HepG2 (cell line): ENCODE results near the gene UQCRC2. TPM values are rescaled to one million over a fixed set of nuclear protein-coding genes. Genes with fewer than 3 reads are reported as not detected.
A peak's percentile ranks its signal among the peaks of the same experiment; 100 is the strongest.

Experiments used
- ADNP ChIP-seq: sonication (generic); formaldehyde crosslinking; IDR thresholded peaks from 2 replicates; pipeline ENCODE4 v1.4.0; 2020; ENCODE audit warnings: missing genetic modification reagents
- ARNTL ChIP-seq: sonication (generic); formaldehyde crosslinking; IDR thresholded peaks from 2 replicates; pipeline ENCODE4 v1.4.0; 2020; ENCODE audit warnings: mild to moderate bottlenecking, missing genetic modification reagents
- ASH2L ChIP-seq: fragments of 300-600, 200-600 bp; sonication (generic); IDR thresholded peaks from 2 replicates; pipeline ENCODE4 v1.7.0; 2017; ENCODE audit warnings: low read depth, mild to moderate bottlenecking, moderate library complexity, mixed read lengths, low read length; ENCODE audit not compliant: insufficient read length
- CBFB ChIP-seq: sonication (generic); formaldehyde crosslinking; IDR thresholded peaks from 2 replicates; pipeline ENCODE4 v1.4.0; 2020; ENCODE audit warnings: missing genetic modification reagents
- CHD4 ChIP-seq: fragments of 200-600 bp; sonication (generic); IDR thresholded peaks from 2 replicates; pipeline ENCODE4 v1.7.0; 2017; ENCODE audit warnings: mild to moderate bottlenecking, low read length, borderline replicate concordance
- CREM ChIP-seq, 2 experiments: sonication (generic) in 1 of 2; formaldehyde crosslinking in 1 of 2; IDR thresholded peaks; 2 replicates each; pipeline versions ENCODE4 v1.4.0 to v1.6.1; 2016 to 2020; ENCODE audit warnings: antibody characterized with exemption in 1 of 2, mild to moderate bottlenecking in 1 of 2, missing genetic modification reagents in 1 of 2
- DNMT3B ChIP-seq: conservative IDR thresholded peaks from 2 replicates; pipeline ENCODE4 v1.6.1; 2016; ENCODE audit warnings: missing biosample characterization, control low read depth
- ELF4 ChIP-seq: sonication (generic); formaldehyde crosslinking; IDR thresholded peaks from 2 replicates; pipeline ENCODE4 v1.5.0; 2020; ENCODE audit warnings: missing genetic modification reagents, mild to moderate bottlenecking, moderate library complexity, borderline replicate concordance
- ERF ChIP-seq: IDR thresholded peaks from 2 replicates; pipeline ENCODE4 v1.6.1; 2018; ENCODE audit warnings: missing biosample characterization, missing genetic modification reagents
- FOXA1 ChIP-seq, 2 experiments: fragments of 450-650 bp in 1 of 2; sonication (generic) in 1 of 2; formaldehyde crosslinking in 1 of 2; IDR thresholded peaks; 2 replicates each; pipeline versions ENCODE4 v1.4.0 to v1.6.1; 2016 to 2020; ENCODE audit warnings: missing genetic modification reagents in 1 of 2
- FOXA3 ChIP-seq: IDR thresholded peaks from 2 replicates; pipeline ENCODE4 v1.6.1; 2016; ENCODE audit warnings: missing genetic modification reagents, missing compliant biosample characterization
- FOXK2 ChIP-seq: fragments of 450-650 bp; IDR thresholded peaks from 2 replicates; pipeline ENCODE4 v1.6.1; 2016
- GATA4 ChIP-seq: sonication (generic); IDR thresholded peaks from 2 replicates; pipeline ENCODE4 v1.6.1; 2016; ENCODE audit warnings: antibody characterized with exemption, low read depth, borderline replicate concordance
- HDAC2 ChIP-seq: sonication (generic); formaldehyde crosslinking; IDR thresholded peaks from 2 replicates; pipeline ENCODE4 v1.4.0; 2020; ENCODE audit warnings: missing genetic modification reagents
- HNF4A ChIP-seq: sonication (generic); formaldehyde crosslinking; IDR thresholded peaks from 2 replicates; pipeline ENCODE4 v1.4.0; 2020; ENCODE audit warnings: missing genetic modification reagents
- HOXD1 ChIP-seq: sonication (generic); formaldehyde crosslinking; IDR thresholded peaks from 2 replicates; pipeline ENCODE4 v1.5.0; 2020; ENCODE audit warnings: missing genetic modification reagents
- KDM3A ChIP-seq: IDR thresholded peaks from 2 replicates; pipeline ENCODE4 v1.6.1; 2018; ENCODE audit warnings: low read depth, missing compliant biosample characterization
- MED13 ChIP-seq: sonication (generic); formaldehyde crosslinking; IDR thresholded peaks from 2 replicates; pipeline ENCODE4 v1.5.0; 2020; ENCODE audit warnings: missing genetic modification reagents
- MTF2 ChIP-seq: sonication (generic); formaldehyde crosslinking; IDR thresholded peaks from 2 replicates; pipeline ENCODE4 v1.5.0; 2020; ENCODE audit warnings: missing genetic modification reagents, borderline replicate concordance
- MYNN ChIP-seq: sonication (generic); formaldehyde crosslinking; IDR thresholded peaks from 2 replicates; pipeline ENCODE4 v1.4.0; 2020; ENCODE audit warnings: mild to moderate bottlenecking, low read depth, missing genetic modification reagents
- NFIB ChIP-seq: sonication (generic); formaldehyde crosslinking; IDR thresholded peaks from 2 replicates; pipeline ENCODE4 v1.9.0; 2021; ENCODE audit warnings: missing genetic modification reagents, mild to moderate bottlenecking, borderline replicate concordance
- NFKB2 ChIP-seq: sonication (generic); formaldehyde crosslinking; IDR thresholded peaks from 2 replicates; pipeline ENCODE4 v1.4.0; 2020; ENCODE audit warnings: missing genetic modification reagents, borderline replicate concordance
- NFYC ChIP-seq: IDR thresholded peaks from 2 replicates; pipeline ENCODE4 v1.6.1; 2016; ENCODE audit warnings: missing genetic modification reagents, missing compliant biosample characterization
- NR2C2 ChIP-seq: sonication (generic); formaldehyde crosslinking; IDR thresholded peaks from 2 replicates; pipeline ENCODE4 v1.4.0; 2020; ENCODE audit warnings: missing genetic modification reagents, mild to moderate bottlenecking, moderate library complexity, borderline replicate concordance
- NR2F1 ChIP-seq, 2 experiments: fragments of 450-650 bp in 1 of 2; formaldehyde crosslinking in 1 of 2; IDR thresholded peaks; 2 replicates each; pipeline versions ENCODE4 v1.5.0 to v1.6.1; 2016 to 2020; ENCODE audit warnings: mild to moderate bottlenecking in 1 of 2, missing compliant biosample characterization in 1 of 2, missing genetic modification reagents in 1 of 2, moderate library complexity in 1 of 2
- NR2F6 ChIP-seq, 2 experiments: IDR thresholded peaks; 2 replicates each; pipeline ENCODE4 v1.6.1; 2016; ENCODE audit warnings: antibody characterized with exemption in 1 of 2, mild to moderate bottlenecking in 1 of 2
- RXRB ChIP-seq: IDR thresholded peaks from 2 replicates; pipeline ENCODE4 v1.6.1; 2016; ENCODE audit warnings: borderline replicate concordance, missing genetic modification reagents, missing compliant biosample characterization
- SOX6 ChIP-seq, 2 experiments: fragments of 450-650 bp in 1 of 2; sonication (generic) in 1 of 2; formaldehyde crosslinking in 1 of 2; IDR thresholded peaks; 2 replicates each; pipeline versions ENCODE4 v1.4.0 to v1.6.1; 2017 to 2020; ENCODE audit warnings: antibody characterized with exemption in 1 of 2, mild to moderate bottlenecking in 1 of 2, missing genetic modification reagents in 1 of 2
- THAP11 ChIP-seq: IDR thresholded peaks from 2 replicates; pipeline ENCODE4 v1.6.1; 2016; ENCODE audit warnings: missing biosample characterization, missing genetic modification reagents
- TOE1 ChIP-seq: sonication (generic); formaldehyde crosslinking; IDR thresholded peaks from 2 replicates; pipeline ENCODE4 v1.4.0; 2020; ENCODE audit warnings: mild to moderate bottlenecking, missing genetic modification reagents
- ZFP90 ChIP-seq: sonication (generic); formaldehyde crosslinking; IDR thresholded peaks from 2 replicates; pipeline ENCODE4 v1.8.0; 2022; ENCODE audit warnings: missing genetic modification reagents, mild to moderate bottlenecking, inconsistent platforms, borderline replicate concordance
- ZNF792 ChIP-seq: IDR thresholded peaks from 2 replicates; pipeline ENCODE4 v1.6.1; 2016
- polyA plus RNA-seq, 8 experiments: library from polyadenylated mRNA; depleted of rRNA in 3 of 8; stranded (reverse) in 7 of 8; unstranded in 1 of 8; fragments of >200 nt; fragmentation: Illumina TruSeq in 4 of 8; extraction: Trizol in 4 of 8; gene quantifications; 2 replicates each; pipeline versions ENCODE4 v1.2.1 to v1.2.3, GENCODE V29; 2011 to 2016; ENCODE audit warnings: low read depth in 4 of 8, missing spikeins in 1 of 8, mixed read lengths in 1 of 8; ENCODE audit not compliant: insufficient read depth in 1 of 8
- total RNA-seq, 5 experiments: library from RNA; depleted of rRNA; stranded (reverse); fragments of >200 nt; fragmentation: Illumina TruSeq; extraction: Trizol; gene quantifications; 2 replicates each; pipeline ENCODE4 v1.2.3, GENCODE V29; 2016; ENCODE audit warnings: low read depth in 1 of 5
- TF ChIP-seq, protein P1 (sequence below): sonication (generic); formaldehyde crosslinking; IDR thresholded peaks from 2 replicates; pipeline ENCODE4 v1.4.0; 2020; ENCODE audit warnings: missing genetic modification reagents

The UQCRC2 gene
- total and polyA plus RNA-seq, 2 of the 13 experiments (the other 11 are each of a cell fraction or from before 2014, with no cell fraction given): 442 to 536 TPM

DNA sequence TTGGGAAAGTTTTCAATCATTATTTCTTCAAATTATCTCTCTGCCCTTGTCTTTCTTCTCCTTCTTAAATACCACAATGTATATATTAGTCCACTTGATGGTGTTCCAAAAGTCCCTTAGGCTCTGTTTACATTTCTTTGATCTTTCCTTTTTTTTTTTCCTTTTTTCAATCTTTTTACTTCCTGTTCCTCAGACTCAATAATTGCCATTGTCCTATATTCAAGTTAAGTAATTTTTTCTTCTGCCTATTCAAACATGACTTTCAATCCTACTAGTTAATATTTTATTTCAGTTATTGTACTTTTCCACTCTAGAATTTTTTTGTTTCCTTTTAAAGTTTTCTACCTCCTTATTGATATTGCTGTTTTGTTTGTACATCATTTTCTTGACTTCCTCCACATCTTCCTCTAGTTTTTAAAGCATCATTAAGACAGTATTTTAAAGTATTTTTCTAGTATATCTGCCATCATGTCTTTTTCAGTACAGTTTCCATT is 15.8 kb upstream of the UQCRC2 start (continued):
- peak; percentile 37; the same call in 1 of the 2 replicates for TF ChIP-seq NFYC (CRISPR knock-in tag)
- TF ChIP-seq SOX6 (IDR thresholded peaks at IDR 0.05): peak; percentile 99
- TF ChIP-seq SOX6 (CRISPR knock-in tag; IDR thresholded peaks at IDR 0.05): peak; percentile 94
- TF ChIP-seq ZNF792 (CRISPR knock-in tag): no peak; the same call in 1 of the 2 replicates
- peak; percentile 75; the same call in 1 of the 2 replicates for TF ChIP-seq TOE1
- TF ChIP-seq, protein P1, sequence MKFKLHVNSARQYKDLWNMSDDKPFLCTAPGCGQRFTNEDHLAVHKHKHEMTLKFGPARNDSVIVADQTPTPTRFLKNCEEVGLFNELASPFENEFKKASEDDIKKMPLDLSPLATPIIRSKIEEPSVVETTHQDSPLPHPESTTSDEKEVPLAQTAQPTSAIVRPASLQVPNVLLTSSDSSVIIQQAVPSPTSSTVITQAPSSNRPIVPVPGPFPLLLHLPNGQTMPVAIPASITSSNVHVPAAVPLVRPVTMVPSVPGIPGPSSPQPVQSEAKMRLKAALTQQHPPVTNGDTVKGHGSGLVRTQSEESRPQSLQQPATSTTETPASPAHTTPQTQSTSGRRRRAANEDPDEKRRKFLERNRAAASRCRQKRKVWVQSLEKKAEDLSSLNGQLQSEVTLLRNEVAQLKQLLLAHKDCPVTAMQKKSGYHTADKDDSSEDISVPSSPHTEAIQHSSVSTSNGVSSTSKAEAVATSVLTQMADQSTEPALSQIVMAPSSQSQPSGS (CRISPR knock-in tag): peak; percentile 67
- peak; percentile 77 for TF ChIP-seq HDAC2 (CRISPR knock-in tag)
- no peak for TF ChIP-seq MYNN
- TF ChIP-seq NR2F1 (CRISPR knock-in tag; IDR thresholded peaks at IDR 0.05): peak in 1 of 2 experiments; percentile 43; a peak in 1 of 4 replicates
- TF ChIP-seq NR2F6 (IDR thresholded peaks at IDR 0.05): peak; percentile 91
- TF ChIP-seq NR2F6 (CRISPR knock-in tag; IDR thresholded peaks at IDR 0.05): peak; percentile 71
- peak; percentile 79; the same call in 1 of the 2 replicates for TF ChIP-seq GATA4
- 0 out of 2 replicates have a peak, but pooled peaks have one; percentile 7 for TF ChIP-seq ARNTL
- 0 out of 2 replicates have a peak, but pooled peaks have one; percentile 30 for TF ChIP-seq CBFB (CRISPR knock-in tag)
- TF ChIP-seq MED13 (CRISPR knock-in tag): peak; percentile 57; the same call in 1 of the 2 replicates
- TF ChIP-seq NR2C2 (CRISPR knock-in tag): peak; percentile 28; the same call in 1 of the 2 replicates
- TF ChIP-seq HNF4A: peak; percentile 81
- TF ChIP-seq NFKB2 (CRISPR knock-in tag): no peak
- TF ChIP-seq KDM3A (CRISPR knock-in tag): 0 out of 2 replicates have a peak, but pooled peaks have one; percentile 2
- TF ChIP-seq CREM (IDR thresholded peaks at IDR 0.05): peak; percentile 97
- no peak for TF ChIP-seq CREM (CRISPR knock-in tag; IDR thresholded peaks at IDR 0.05)
- no peak for TF ChIP-seq ZFP90 (CRISPR knock-in tag)
- TF ChIP-seq HOXD1 (CRISPR knock-in tag): peak; percentile 60; the same call in 1 of the 2 replicates
- TF ChIP-seq ELF4: peak; percentile 83
- no peak for TF ChIP-seq NFIB (CRISPR knock-in tag)
- 0 out of 2 replicates have a peak, but pooled peaks have one; percentile 9 for TF ChIP-seq ERF (CRISPR knock-in tag)
- TF ChIP-seq THAP11: peak; percentile 58
- TF ChIP-seq FOXK2: peak; percentile 87
- peak; percentile 89 for TF ChIP-seq ASH2L
- peak; percentile 69; the same call in 1 of the 2 replicates for TF ChIP-seq CHD4
- no peak for TF ChIP-seq ADNP (CRISPR knock-in tag)
- peak; percentile 98 for TF ChIP-seq FOXA3 (CRISPR knock-in tag)
- peak; percentile 98 for TF ChIP-seq FOXA1 (IDR thresholded peaks at IDR 0.05)
- peak; percentile 91 for TF ChIP-seq FOXA1 (CRISPR knock-in tag; IDR thresholded peaks at IDR 0.05)
- no peak for TF ChIP-seq DNMT3B (CRISPR knock-in tag)
- TF ChIP-seq MTF2 (CRISPR knock-in tag): no peak
- TF ChIP-seq RXRB: peak; percentile 86; the same call in 1 of the 2 replicates
